ENCODE results near the gene SLC22A14.
"Not testable (repeated sequence)": the region's sequence is repeated elsewhere in the genome, so short reads cannot be mapped to it uniquely, and the experiment has no call there.

SLC22A14 gene

DNA sequence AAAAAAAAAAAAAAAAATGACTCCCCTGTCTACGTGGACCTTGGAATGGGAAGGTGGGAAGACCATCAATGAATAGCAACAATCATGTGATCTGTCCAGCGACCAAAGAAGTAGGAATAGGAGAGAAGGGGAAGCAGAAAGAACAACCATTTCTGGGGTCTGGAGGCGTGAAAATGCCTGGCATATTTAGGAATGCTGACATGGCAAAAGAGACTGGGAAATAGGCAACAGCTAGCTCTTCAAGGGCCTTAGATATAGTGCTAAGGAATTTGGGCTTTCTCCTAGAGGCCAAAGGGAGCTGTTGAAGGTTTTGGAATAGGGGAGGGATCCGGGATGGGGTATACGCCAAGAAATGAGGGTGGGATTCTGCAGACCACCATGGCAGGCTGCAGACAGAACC is 10.5 kb upstream of the SLC22A14 start:
- no peak for DNase-seq

DNA sequence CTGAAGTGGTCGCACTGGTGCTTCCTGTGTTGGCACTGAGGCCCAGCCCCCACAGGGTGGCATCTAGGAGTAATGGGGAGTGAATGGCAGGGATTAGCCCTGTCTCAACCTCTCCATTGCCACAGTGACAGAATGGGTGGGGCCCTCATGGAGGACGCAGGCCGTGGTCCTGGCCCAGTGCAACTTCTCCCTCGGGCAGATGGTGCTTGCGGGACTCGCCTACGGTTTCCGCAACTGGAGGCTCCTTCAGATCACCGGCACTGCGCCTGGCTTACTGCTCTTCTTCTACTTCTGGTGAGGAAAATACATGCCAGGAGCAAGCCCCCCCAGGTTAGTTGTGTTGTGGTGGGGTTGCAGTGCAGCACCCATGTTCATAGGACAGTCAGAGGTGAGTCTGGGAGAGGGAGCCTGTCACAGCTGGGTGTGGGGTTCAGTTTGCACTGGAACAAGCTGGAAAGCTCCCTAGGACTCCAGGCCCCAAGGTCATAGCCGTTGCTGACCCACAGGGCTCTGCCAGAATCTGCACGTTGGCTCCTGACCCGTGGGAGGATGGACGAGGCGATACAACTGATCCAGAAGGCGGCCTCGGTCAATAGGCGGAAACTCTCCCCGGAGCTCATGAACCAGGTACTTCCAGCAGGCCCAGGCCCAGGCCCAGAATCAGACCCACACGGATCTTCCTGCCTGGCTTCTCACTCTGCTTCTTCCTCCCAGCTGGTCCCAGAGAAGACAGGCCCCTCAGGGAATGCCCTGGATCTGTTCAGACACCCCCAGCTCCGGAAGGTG is 7.0 kb upstream of the SLC22A14 start:
- DNase-seq = no peak

DNA sequence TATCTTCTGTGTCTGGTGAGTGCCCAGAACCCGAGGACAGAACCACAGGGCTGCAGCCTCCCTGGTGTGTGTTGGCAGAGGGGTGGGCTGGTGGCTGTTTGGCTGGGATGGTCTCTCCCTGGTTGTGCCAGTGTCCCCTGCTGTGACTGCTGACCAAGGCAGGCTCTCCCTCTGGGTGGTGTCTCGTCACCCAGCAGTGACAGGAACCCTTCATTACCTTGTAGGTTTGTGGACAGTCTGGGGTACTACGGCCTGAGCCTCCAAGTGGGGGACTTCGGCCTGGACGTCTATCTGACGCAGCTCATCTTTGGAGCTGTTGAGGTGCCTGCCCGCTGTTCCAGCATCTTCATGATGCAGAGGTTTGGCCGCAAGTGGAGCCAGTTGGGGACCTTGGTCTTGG is 6.4 kb upstream of the SLC22A14 start:
- DNase-seq = no peak

DNA sequence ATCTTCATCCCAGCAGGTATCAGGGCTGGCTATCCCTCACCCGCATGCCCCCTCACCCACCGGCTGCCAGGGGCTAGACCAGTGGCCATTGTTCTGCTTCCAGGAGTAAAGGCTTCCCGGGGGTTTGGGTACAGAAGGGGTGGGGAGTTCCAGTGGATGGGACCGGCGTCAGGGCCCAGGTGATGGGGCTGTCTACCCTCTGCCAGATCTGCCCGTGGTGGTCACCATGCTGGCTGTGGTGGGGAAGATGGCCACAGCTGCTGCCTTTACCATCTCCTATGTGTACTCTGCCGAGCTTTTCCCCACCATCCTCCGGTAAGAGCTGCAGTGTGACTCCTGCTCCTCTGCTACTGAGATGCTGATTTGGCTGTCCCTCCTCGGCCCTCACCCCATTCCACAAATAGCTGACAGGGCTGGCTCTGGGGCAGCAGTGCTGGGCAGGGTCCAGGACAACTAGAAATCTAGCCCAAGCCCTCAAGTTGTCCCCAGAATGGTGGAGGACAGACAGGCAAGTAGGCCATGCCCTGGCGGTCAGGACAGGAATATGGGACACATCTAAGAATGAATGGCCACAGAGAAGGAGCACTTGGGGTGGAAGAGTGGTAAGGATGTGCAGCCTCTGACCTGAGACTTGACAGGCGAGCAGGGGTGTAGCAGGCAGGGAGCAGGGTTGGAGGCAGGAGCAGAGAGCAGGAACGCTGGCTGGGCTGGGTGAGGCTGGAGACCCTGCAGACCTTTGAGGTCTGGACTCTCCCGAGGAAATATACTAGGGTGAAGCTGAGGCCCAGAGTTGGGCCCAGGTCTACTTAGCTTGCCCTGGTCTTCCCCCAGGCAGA is 5.8 kb upstream of the SLC22A14 start:
- no peak for DNase-seq

DNA sequence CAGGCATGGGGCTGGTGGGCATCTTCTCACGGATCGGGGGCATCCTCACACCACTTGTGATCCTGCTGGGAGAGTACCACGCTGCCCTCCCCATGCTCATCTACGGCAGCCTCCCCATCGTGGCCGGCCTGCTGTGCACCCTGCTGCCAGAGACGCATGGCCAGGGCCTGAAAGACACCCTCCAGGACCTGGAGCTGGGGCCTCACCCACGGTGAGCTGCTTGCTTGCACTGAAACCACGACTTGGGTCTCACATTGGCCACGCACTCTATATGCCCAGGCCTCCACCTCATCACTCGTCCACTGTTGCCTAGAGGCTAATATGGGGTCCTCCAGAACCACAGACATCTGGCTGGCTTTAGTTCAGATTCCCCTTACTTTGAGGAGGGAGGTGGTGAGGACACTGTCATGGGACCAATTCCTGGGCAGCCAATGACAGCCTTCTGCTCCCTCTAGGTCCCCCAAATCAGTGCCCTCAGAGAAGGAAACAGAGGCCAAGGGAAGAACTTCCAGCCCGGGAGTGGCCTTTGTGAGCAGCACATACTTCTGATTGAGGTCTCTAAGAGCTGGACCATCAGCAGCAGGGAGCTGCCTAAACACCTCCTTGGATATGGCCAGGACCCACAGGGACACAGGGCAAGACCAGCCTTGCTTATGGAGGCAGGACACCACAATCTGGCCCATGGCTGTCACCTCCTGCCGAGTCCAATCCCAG is 5.0 kb upstream of the SLC22A14 start:
- no peak for DNase-seq

DNA sequence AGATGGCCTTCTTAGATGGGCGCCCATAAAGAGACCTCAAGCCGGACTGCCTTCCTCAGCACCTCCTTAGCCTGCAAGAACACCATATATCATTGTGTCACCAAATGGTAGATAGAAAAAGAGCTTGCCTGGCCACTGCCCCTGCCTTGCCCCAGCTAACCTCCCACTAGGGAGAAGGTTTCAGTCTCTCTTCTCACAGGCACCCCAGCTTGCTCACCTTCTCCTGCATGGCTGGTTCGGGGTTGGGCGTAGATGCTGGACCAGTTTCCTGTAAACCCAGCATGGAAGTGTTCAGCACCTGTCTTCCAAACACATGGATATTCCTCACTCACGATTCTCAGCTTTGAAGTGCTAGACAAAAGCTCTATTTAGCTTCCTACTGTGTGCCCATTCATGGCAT is 3.3 kb upstream of the SLC22A14 start:
- DNase-seq = no peak

DNA sequence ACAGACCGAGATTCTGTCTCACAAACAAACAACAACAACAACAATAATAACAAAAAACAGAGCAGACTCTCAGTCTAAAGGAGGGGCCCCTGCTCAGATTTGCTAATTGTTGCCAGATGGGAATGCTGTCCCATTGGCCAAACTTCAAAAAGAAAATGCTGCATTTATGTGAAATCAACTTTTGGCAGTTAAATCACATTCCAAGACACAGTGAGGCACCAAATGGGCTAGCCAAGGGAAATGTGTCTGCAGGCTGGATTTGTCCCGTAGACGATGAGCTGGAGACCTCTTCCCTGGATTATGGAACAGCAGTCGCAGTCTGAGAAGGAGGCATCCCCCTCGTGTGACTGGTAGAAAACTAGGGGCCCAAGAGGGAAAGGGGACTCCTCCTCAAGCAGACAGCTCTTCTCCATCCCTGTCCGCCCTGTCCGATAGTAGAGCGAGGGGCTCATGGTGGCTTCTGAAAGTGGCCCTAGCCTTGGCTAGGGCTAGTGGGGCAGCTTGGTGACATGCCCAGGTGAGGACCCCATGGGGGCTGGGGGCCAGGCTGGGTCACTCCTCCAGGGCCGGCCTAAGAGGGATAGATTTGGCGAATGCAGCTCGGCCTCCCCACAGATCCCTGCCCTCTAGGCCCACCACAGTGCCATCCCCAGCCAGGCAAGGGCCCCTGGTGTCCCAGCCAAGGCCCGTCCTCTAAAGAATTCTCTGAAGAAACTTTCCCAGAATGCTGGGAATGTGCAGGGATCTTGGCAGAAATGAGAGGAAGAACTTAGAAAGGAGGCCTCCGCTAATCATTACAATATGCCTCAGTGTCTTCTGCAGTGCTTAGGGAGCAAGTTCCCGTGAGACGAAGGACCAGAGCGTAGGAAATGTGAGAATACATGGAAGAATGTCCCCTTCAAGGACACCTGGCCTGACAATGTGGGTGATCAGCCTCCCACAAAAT is 2.0 kb downstream of the SLC22A14 start:
- DNase-seq = no peak

DNA sequence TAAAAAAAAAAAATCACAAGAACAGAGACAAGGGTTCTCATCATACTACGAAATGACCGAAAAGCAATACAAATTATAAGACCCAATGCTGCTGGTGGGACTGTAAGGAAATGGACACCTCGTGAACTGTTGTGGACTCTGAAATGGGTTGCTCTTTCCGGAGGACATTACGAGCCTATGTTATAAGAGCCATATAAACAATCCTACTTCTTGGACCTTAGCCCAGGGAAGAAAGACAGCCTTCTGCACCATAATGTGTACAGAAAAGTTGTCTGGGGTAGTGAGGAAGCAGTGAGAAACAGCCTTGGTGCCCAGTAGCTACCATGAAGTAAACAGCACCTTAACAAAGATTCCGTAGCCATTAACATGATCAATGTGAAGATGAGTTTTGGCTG is 2.7 kb downstream of the SLC22A14 start:
- DNase-seq = no peak

DNA sequence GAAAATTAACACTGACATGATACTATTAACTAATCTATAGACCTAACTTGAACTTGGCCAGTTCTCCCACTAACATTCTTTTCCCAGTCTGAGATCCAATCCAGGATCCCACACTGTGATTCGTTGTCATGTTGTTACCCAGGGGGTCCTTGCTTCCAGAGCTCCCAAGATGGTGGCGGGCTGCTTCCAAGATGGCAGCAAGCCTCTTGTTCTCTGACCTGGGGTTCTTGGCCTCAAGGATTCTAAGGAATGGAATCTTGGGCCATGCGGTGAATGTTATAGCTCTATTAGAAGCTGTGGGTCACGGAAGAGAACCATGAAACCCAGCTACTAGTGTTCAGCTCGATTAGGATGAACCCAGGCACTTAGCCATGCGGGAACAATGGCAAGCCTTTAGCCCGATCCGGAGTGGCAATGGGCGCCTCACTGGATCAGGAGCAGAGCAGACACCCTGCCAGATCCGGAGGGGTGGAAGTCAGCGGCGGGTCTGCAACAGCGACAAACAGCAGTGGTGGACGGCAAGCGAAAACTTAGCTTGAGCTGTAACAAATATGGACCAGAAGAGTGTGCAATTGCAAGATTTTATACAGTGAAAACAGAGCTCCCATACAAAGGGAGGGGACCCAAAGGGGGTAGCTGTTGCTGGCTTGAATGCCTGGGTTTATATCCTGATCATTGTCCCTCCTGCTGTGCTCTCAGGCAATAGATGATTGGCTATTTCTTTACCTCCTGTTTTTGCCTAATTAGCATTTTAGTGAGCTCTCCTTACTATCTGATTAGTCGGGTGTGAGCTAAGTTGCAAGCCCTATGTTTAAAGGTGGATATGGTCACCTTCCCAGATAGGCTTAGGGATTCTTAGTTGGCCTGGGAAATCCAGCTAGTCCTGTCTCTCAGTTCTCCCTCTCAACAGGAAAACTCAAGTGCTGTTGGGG is 7.5 kb downstream of the SLC22A14 start:
- DNase-seq = not testable (repeated sequence)

DNA sequence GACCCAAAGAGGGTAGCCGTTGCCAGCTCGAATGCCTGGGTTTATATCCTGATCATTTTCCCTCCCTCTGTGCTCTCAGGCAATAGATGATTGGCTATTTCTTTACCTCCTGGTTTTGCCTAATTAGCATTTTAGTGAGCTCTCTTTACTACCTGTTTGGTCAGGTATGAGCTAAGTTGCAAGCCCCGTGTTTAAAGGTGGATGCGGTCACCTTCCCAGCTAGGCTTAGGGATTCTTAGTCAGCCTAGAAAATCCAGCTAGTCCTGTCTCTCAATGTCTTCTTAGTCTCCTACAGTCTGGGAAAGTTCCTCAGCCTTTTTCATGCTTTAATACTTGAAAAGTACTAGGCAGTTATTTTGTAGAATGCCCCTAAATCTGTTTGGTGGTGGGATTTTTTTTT is 15.0 kb downstream of the SLC22A14 start:
- not testable (repeated sequence) for DNase-seq

DNA sequence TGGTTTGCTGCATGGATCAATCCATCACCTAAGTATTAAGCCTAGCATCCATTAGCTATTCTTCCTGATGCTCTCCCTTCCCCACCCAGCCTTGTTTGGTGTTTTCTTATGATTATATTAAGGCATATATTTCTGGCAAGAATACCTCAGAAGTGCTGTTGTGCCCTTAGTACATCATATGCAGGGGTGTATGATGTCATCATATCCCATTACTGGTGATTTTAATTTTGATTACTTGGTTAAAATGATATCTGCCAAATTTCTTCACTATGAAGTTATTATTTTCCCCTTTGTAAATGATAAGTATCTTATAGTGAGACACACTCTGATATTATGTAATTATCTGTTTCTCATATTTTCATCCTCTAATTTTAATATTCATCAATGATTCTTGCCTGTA is 15.4 kb downstream of the SLC22A14 start:
- DNase-seq = no peak

DNA sequence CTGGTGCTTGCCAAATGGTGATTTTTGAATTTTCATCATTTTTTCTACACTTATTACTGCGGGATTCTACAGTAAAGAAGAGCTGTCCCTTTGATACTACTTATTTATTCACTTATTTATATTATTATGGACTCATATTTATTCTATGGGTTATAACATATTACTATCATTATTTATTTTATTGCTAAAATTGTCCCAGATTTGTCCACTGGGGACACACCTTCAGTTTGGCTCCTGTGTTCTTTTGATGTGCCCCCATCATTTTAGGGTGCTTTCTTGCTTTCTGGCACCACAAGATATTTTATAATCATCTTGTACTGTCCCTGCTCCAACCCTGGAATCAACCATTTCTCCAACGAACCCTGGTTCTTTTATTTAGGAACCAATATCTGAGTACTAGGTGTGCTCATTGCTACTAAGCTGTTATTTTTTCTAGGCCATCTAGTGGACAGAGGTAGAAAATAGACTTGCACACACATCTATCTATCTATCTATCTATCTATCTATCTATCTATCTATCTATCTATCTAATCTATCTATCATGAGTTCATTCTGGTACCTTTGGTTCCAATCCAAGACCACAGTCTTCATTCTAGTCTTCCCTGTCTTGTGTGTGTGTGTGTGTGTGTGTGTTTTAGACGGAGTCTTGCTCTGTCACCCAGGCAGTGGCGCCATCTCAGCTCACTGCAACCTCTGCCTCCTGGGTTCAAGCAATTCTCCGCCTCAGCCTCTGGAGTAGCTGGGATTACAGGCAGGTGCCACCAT is 16.0 kb downstream of the SLC22A14 start:
- no peak for DNase-seq

DNA sequence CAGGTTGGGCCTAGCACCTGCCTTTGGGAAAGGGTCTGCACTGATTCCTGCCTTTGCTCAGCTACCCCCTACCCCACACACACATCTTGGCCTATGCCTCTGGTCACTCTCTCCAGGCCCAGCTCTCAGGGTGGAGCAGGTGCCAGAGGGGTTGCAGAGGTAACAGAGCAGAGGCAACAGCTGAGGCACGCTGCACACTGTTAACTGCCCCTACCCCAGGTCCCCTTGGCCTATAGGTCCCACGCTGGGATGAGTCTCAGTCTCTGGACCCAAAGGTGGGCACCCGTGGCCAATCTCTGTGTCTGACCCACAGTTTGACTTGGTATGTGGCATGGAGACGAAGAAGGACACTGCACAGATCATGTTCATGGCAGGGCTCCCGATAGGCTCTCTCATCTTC is 24.8 kb downstream of the SLC22A14 start:
- DNase-seq = no peak

DNA sequence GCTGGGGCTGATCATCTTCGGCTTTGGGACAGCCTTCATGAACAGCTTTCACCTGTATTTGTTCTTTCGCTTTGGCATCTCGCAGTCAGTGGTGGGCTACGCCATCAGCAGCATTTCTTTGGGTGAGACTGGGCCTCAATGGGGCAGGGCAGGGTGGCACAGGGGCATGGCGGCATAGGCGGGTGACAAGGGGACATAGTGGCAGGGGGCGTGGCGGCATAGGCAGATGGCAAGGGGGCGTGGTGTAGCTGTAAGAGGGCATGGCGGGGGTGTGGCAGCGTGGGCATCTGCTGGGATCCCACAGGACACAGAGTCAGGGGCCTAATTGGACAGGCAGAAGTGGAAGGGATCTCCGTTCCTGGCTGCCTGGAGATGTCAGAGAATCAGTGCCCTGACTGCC is 25.5 kb downstream of the SLC22A14 start:
- no peak for DNase-seq

DNA sequence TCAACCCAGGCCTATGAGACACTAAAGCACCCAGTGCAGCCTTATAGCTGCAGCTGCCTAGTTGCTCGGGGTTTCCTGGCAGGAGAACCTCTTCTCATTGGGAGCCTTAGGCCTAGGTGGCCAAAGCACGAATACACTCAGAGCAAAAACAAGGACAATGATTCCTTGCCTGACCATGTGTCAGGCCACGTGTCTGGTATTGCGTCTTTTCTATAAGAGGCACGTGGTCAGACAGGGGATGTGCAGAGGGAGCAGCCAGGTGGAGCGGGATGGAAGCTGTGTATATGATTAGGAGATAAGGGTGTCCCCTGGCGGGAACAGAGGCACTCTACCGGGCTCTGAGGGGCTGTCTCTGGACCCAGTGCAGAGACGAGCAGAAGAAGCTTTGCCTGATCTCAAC is 26.4 kb downstream of the SLC22A14 start:
- no peak for DNase-seq

DNA sequence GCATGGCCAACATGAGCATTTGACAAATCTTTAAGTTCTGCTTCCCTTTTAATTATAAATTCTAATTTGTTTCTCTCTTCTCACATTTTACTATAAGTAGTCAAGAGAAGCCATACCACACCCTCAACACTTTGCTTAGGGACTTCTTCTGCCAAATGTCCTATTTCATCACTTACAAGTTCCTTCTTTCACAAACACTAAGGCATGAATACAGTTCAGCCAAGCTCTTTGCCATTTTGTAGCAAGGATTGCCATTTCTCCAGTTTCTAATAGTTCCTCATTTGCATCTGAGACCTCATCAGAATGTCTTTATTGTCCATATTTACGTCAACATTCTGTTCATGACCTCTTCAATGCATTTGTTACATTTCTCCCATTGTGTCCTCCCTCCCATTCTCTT is 29.4 kb downstream of the SLC22A14 start:
- no peak for DNase-seq

DNA sequence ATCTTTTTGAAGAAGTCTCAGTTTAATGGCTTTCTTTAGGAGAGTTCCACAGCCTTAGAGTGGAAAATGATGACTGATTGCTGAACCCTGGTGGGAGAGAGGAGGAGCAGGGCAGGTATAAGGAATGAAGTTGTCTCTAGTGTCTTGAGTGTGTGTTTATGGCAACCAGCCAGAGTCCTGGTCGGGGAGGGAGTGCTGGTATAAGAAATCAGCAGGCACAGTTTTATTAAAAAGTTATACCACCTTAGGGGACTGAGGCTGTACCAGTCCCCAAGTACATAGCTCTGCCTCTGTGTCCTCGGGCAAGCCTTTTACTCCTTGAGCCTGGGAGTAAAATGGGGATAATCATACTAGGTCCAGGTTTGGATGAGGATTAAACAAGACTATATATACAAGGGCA is 29.8 kb downstream of the SLC22A14 start:
- no peak for DNase-seq

DNA sequence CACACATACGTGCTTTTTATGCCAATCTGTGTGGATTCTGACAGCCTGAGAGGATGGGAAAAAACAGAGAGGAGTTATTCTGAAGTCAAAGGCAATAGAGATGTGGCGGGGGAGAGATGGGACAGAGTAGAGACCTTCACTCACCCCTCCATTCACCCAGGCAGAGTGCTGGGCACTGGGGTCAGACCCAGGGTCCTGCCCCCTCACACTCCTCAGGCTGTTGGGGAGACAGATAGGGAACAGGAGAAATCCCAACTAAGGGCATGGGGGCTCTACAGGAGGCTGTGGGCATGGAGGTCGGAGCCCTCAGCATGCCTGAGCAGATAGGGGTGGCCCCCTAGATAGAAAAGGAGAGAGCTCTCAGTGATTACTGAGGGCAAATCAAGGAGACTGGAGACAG is 30.3 kb downstream of the SLC22A14 start:
- no peak for DNase-seq

DNA sequence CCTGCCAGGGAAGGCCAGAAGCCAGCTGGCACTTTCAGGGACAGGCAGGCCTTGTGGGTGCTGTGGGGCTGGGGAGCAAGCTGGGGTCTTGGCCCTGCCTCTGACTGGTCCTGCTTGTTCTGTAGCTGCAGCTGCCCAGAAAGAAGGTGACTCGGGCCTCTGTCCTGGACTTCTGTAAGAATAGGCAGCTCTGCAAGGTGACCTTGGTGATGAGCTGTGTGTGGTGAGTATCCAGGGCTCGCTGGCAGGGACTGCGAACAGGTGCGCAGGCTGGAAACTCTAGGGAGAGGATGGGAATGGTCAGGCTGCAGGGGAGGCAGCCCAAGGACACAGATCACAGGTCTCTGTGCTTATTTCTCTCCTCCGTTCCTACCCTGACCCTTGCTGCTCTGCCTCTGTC is 31.2 kb downstream of the SLC22A14 start:
- no peak for DNase-seq

DNA sequence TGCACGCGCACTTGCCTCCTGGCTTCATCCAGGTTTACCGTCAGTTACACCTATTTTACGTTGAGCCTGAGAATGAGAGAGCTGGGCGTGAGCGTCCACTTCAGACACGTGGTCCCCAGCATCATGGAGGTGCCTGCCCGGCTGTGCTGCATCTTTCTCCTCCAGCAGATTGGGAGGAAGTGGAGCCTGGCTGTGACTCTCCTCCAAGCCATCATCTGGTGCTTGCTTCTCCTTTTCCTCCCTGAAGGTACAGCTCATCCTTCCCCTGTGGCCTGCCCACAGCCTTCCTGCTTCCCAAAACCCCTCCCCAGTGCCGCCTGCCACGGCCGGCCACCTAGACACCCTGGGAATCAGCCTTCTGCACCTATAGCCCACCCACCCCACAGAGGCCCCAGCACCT is 31.6 kb downstream of the SLC22A14 start:
- DNase-seq = no peak

Data from NCI-H2029 treated with DMSO at 0.1 percent for 48 hours (cell line).